ENCODE measurements around the gene RBM4. TPM values are rescaled to one million over a fixed set of nuclear protein-coding genes. Genes with fewer than 3 reads are reported as not detected.

Gene RBM4
- total and polyA plus RNA-seq, 9 of the 15 experiments (the other 6 are each of a cell fraction or from before 2014, with no cell fraction given), result 81.6 to 233 (median 122) TPM

GRCh38 chr11:66688561-66689534, 50.3 kb downstream of the RBM4 start:
- Histone ChIP-seq H3K36me3 (ENCODE audit: control insufficient read depth, insufficient read depth, low read length) (peaks cover 76% of the 10 kb centered on the region; the same call in 2 of the 3 replicates), H3K9ac (ENCODE audit: insufficient read depth in 1 of 2, low read depth in 2 of 2, low read length in 2 of 2) (peak overlapping the region in 1 of 2 experiments; percentile 20; a peak in 1 of 4 replicates), H2AFZ (ENCODE audit: low read depth, low read length) (no peak overlapping the region), H3K9me3 (replicated peaks; ENCODE audit: control insufficient read depth, insufficient read depth, low read depth, low read length) (no peaks in the 10 kb centered on the region), H3K4me2 (ENCODE audit: insufficient read depth, low read length) (no peak overlapping the region), H3K27ac (ENCODE audit: extremely low read depth, low read depth, low read length) (no peak overlapping the region), H3K79me2 (ENCODE audit: control insufficient read depth, insufficient read depth, low read length) (no peaks in the 10 kb centered on the region), H3K4me3 (no peak overlapping the region), H3K27me3 (ENCODE audit: control insufficient read depth in 2 of 2, insufficient read depth in 2 of 2, low read length in 2 of 2) (no peaks in the 10 kb centered on the region), H3K4me1 (replicated peaks in 1 of 2; ENCODE audit: control insufficient read depth in 2 of 2, insufficient read depth in 2 of 2, low read length in 2 of 2) (peaks cover 0 to 13% of the 10 kb centered on the region in 2 experiments; a peak in 1 of 5 replicates), H3K9me1 (ENCODE audit: control insufficient read depth, insufficient read depth, low read length) (no peaks in the 10 kb centered on the region), H4K20me1 (replicated peaks; ENCODE audit: control insufficient read depth, insufficient read depth, low read length) (no peaks in the 10 kb centered on the region)
- ChIA-PET CTCF (ENCODE audit: low intra/inter-chr PET ratio) (no interaction called here), POLR2A (interaction anchor here (1.2 to 2.1 kb wide), 3 partner anchors 11 to 149 kb away, joined by 3 to 10 read pairs (median 6); partner anchors contain the start of gene RBM4B)
- FAIRE-seq, result no peak
- no peak for DNase-seq (ENCODE audit: extremely low read depth in 1 of 4, low spot score in 3 of 4)
- in situ Hi-C loops (cut with MboI) (no loop called here), intact Hi-C loops (cut with micrococcal nuclease) (no loop called here)
- 82% methylated on average over 23 of the region's 28 CpGs for WGBS (ENCODE audit: insufficient coverage, low coverage, missing lambda C conversion rate)
- BruUV-seq (replicated peaks), result no TSS peak
- ATAC-seq, result no peak
- TF ChIP-seq E2F3 (CRISPR knock-in tag; IDR thresholded peaks at IDR 0.05) (no peak), THRA (IDR thresholded peaks at IDR 0.05) (no peak), TAL1 (IDR thresholded peaks at IDR 0.05) (no peak), RBFOX2 (IDR thresholded peaks at IDR 0.05; ENCODE audit: low read depth, low read length) (0 out of 2 replicates have a peak, but pooled peaks have one; percentile 21), BMI1 (IDR thresholded peaks at IDR 0.05; ENCODE audit: low read length) (no peak), MXI1 (IDR thresholded peaks at IDR 0.05; ENCODE audit: low read depth, low read length) (no peak), POLR2A (conservative IDR thresholded peaks at IDR 0.05) (no peak), RNF219 (CRISPR knock-in tag; IDR thresholded peaks at IDR 0.05) (no peak), FOSL1 (tag; conservative IDR thresholded peaks at IDR 0.05) (no peak), ZNF707 (CRISPR knock-in tag; conservative IDR thresholded peaks at IDR 0.05) (no peak), ZNF518B (CRISPR knock-in tag; IDR thresholded peaks at IDR 0.05) (no peak), NFE2 (IDR thresholded peaks at IDR 0.05; ENCODE audit: low read depth) (no peak), POLR2G (IDR thresholded peaks at IDR 0.05; ENCODE audit: low read depth, low read length) (peak; percentile 54; the same call in 1 of the 2 replicates), ZNF23 (CRISPR knock-in tag; IDR thresholded peaks at IDR 0.05) (no peak)
